Measurements from ENCODE around the gene PIGK.

DNA sequence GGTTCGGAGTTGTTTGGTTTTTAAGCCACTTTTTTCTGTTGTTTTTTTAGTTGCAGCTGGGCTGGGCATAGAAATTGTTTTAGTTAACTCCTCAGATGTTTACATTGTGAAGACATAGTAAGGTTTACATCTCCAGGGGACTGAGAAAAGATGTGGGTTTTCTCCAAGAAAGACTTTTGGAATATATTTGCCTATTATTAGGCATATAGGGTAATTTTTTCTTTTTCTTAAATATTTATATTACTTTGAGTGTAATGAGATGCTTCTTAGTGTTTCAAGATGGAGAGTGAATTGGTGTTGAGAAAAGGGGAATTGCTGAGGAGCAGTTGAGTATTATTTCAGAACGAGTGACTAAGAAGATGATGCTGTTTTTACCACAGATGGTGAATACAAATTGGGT lies 26.6 kb upstream of the PIGK start:
- TF ChIP-seq, protein P1, sequence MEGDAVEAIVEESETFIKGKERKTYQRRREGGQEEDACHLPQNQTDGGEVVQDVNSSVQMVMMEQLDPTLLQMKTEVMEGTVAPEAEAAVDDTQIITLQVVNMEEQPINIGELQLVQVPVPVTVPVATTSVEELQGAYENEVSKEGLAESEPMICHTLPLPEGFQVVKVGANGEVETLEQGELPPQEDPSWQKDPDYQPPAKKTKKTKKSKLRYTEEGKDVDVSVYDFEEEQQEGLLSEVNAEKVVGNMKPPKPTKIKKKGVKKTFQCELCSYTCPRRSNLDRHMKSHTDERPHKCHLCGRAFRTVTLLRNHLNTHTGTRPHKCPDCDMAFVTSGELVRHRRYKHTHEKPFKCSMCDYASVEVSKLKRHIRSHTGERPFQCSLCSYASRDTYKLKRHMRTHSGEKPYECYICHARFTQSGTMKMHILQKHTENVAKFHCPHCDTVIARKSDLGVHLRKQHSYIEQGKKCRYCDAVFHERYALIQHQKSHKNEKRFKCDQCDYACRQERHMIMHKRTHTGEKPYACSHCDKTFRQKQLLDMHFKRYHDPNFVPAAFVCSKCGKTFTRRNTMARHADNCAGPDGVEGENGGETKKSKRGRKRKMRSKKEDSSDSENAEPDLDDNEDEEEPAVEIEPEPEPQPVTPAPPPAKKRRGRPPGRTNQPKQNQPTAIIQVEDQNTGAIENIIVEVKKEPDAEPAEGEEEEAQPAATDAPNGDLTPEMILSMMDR (IDR thresholded peaks at IDR 0.05; ENCODE audit: low read length) = no peak
- TF ChIP-seq EZH2phosphoT487 (IDR thresholded peaks at IDR 0.05; ENCODE audit: low read length) = no peak
- TF ChIP-seq EZH2 (optimal IDR thresholded peaks at IDR 0.05; ENCODE audit: low read depth, low read length) = no peak
